Stimulated activated memory B cell treated with anti-CD40 and anti-IgM and Interleukin-4, amounts not matched to agents 10 μg/mL and 1 μg/mL and 100 μg/mL, for 72 hours (primary cell): ENCODE results near the gene KLRK1.
"Not testable (repeated sequence)": the region's sequence is repeated elsewhere in the genome, so short reads cannot be mapped to it uniquely, and the experiment has no call there.

ENCODE experiments used
- ATAC-seq: fragments of 150-1000 bp; cut with Tn5 transposase; 2 replicates; pipeline ENCODE4 v1.10.0; 2021
- H3K27ac Mint-ChIP-seq: one replicate; pipeline ENCODE4 v1.8.0; 2022; ENCODE audit warnings: mild to moderate bottlenecking, mixed read lengths
- H3K27me3 Mint-ChIP-seq: one replicate; pipeline ENCODE4 v1.8.0; 2022; ENCODE audit warnings: mixed read lengths
- H3K36me3 Mint-ChIP-seq: one replicate; pipeline ENCODE4 v1.8.0; 2022; ENCODE audit warnings: mixed read lengths
- H3K4me1 Mint-ChIP-seq: one replicate; pipeline ENCODE4 v1.8.0; 2022; ENCODE audit warnings: mixed read lengths
- H3K4me3 Mint-ChIP-seq: one replicate; pipeline ENCODE4 v1.8.0; 2022; ENCODE audit warnings: mild to moderate bottlenecking, moderate library complexity, mixed read lengths
- H3K9me3 Mint-ChIP-seq: one replicate; pipeline ENCODE4 v1.8.0; 2022; ENCODE audit warnings: mixed read lengths

KLRK1 gene

GRCh38 chr12:10389904-10390303 lies at the start of gene KLRK1:
Gene KLRK1, minus strand, starts transcription at chr12:10390041. Its CDS starts 1,231 bp downstream, at chr12:10388810.
- no peaks in the 10 kb centered on the region for H3K36me3 Mint-ChIP-seq
- peak within 1 kb of the TSS; percentile 77 for H3K27ac Mint-ChIP-seq
- peaks cover 20% of the 10 kb centered on the region for H3K4me1 Mint-ChIP-seq
- H3K9me3 Mint-ChIP-seq: no peaks in the 10 kb centered on the region
- H3K4me3 Mint-ChIP-seq: peak within 1 kb of the TSS; percentile 68
- no peaks in the 10 kb centered on the region for H3K27me3 Mint-ChIP-seq
- no peak for ATAC-seq

- not testable (repeated sequence) for H3K27me3 Mint-ChIP-seq, H3K27ac Mint-ChIP-seq, H3K9me3 Mint-ChIP-seq, H3K4me1 Mint-ChIP-seq, H3K4me3 Mint-ChIP-seq, H3K36me3 Mint-ChIP-seq, ATAC-seq
These were observed 47.8 kb upstream of the KLRK1 start for GRCh38 chr12:10437601-10438000.

GRCh38 chr12:10435816-10436215 lies 46.0 kb upstream of the KLRK1 start, which contains the start of gene KLRC2:
Gene KLRC2, minus strand, starts transcription at chr12:10436010. Its CDS starts 24 bp downstream, at chr12:10435986.
- H3K36me3 Mint-ChIP-seq, H3K4me3 Mint-ChIP-seq, H3K27me3 Mint-ChIP-seq, H3K27ac Mint-ChIP-seq, ATAC-seq, H3K9me3 Mint-ChIP-seq, H3K4me1 Mint-ChIP-seq: not testable (repeated sequence)

GRCh38 chr12:10430623-10431022 lies 40.8 kb upstream of the KLRK1 start:
- not testable (repeated sequence) for H3K36me3 Mint-ChIP-seq, H3K4me3 Mint-ChIP-seq, H3K9me3 Mint-ChIP-seq, H3K27ac Mint-ChIP-seq, H3K4me1 Mint-ChIP-seq, ATAC-seq, H3K27me3 Mint-ChIP-seq

- not testable (repeated sequence) for H3K4me3 Mint-ChIP-seq, H3K27ac Mint-ChIP-seq, H3K27me3 Mint-ChIP-seq
These were observed 36.1 kb upstream of the KLRK1 start for GRCh38 chr12:10425938-10426337.

GRCh38 chr12:10424260-10424899 lies 34.5 kb upstream of the KLRK1 start:
- not testable (repeated sequence) for ATAC-seq, H3K9me3 Mint-ChIP-seq, H3K4me3 Mint-ChIP-seq

More at GRCh38 chr12:10425938-10426337, 36.1 kb upstream of the KLRK1 start:
- not testable (repeated sequence) for ATAC-seq, H3K4me1 Mint-ChIP-seq, H3K9me3 Mint-ChIP-seq, H3K36me3 Mint-ChIP-seq

GRCh38 chr12:10422159-10422558 lies 32.3 kb upstream of the KLRK1 start:
- not testable (repeated sequence) for H3K27me3 Mint-ChIP-seq, H3K36me3 Mint-ChIP-seq, H3K4me3 Mint-ChIP-seq, H3K4me1 Mint-ChIP-seq, ATAC-seq, H3K9me3 Mint-ChIP-seq, H3K27ac Mint-ChIP-seq

More at GRCh38 chr12:10424260-10424899, 34.5 kb upstream of the KLRK1 start:
- H3K36me3 Mint-ChIP-seq, H3K27me3 Mint-ChIP-seq, H3K4me1 Mint-ChIP-seq, H3K27ac Mint-ChIP-seq: not testable (repeated sequence)

GRCh38 chr12:10420334-10420733 lies 30.5 kb upstream of the KLRK1 start, which contains the start of gene KLRC3:
Gene KLRC3, minus strand, starts transcription at chr12:10420595. Its CDS starts 45 bp downstream, at chr12:10420550.
- H3K4me1 Mint-ChIP-seq, ATAC-seq, H3K9me3 Mint-ChIP-seq, H3K27me3 Mint-ChIP-seq, H3K4me3 Mint-ChIP-seq, H3K36me3 Mint-ChIP-seq, H3K27ac Mint-ChIP-seq: not testable (repeated sequence)

GRCh38 chr12:10409392-10409791 lies 19.6 kb upstream of the KLRK1 start, which contains the start of gene KLRC4:
Gene KLRC4, minus strand, starts transcription at chr12:10409757. Its CDS starts 182 bp downstream, at chr12:10409575.
- H3K9me3 Mint-ChIP-seq: no peaks in the 10 kb centered on the region
- no peak for ATAC-seq
- H3K27me3 Mint-ChIP-seq: no peaks in the 10 kb centered on the region
- H3K4me3 Mint-ChIP-seq: no peak within 1 kb of the TSS
- no peaks in the 10 kb centered on the region for H3K36me3 Mint-ChIP-seq
- H3K27ac Mint-ChIP-seq: no peak within 1 kb of the TSS
- H3K4me1 Mint-ChIP-seq: peaks cover 12% of the 10 kb centered on the region

- Mint-ChIP-seq H3K4me3 (no peak overlapping the region), H3K4me1 (peaks cover 12% of the 10 kb centered on the region), H3K36me3 (no peaks in the 10 kb centered on the region), H3K9me3 (no peaks in the 10 kb centered on the region), H3K27me3 (no peaks in the 10 kb centered on the region), H3K27ac (no peak overlapping the region)
- ATAC-seq: no peak
These were observed 19.0 kb upstream of the KLRK1 start for GRCh38 chr12:10408842-10409241.

GRCh38 chr12:10406725-10407124 lies 16.9 kb upstream of the KLRK1 start:
- H3K9me3 Mint-ChIP-seq: no peaks in the 10 kb centered on the region
- H3K4me3 Mint-ChIP-seq: no peak overlapping the region
- ATAC-seq: peak; percentile 41
- H3K36me3 Mint-ChIP-seq: no peaks in the 10 kb centered on the region
- H3K4me1 Mint-ChIP-seq: peaks cover 12% of the 10 kb centered on the region
- no peaks in the 10 kb centered on the region for H3K27me3 Mint-ChIP-seq
- no peak overlapping the region for H3K27ac Mint-ChIP-seq

GRCh38 chr12:10405294-10405693 lies 15.5 kb upstream of the KLRK1 start:
- Mint-ChIP-seq H3K27me3 (no peaks in the 10 kb centered on the region), H3K4me3 (no peak overlapping the region), H3K9me3 (no peaks in the 10 kb centered on the region), H3K36me3 (no peaks in the 10 kb centered on the region), H3K4me1 (peaks cover 12% of the 10 kb centered on the region), H3K27ac (no peak overlapping the region)
- no peak for ATAC-seq

- H3K27ac Mint-ChIP-seq: no peak overlapping the region
- peaks cover 12% of the 10 kb centered on the region for H3K4me1 Mint-ChIP-seq
- no peaks in the 10 kb centered on the region for H3K27me3 Mint-ChIP-seq
- no peaks in the 10 kb centered on the region for H3K9me3 Mint-ChIP-seq
- no peak for ATAC-seq
- H3K36me3 Mint-ChIP-seq: no peaks in the 10 kb centered on the region
- H3K4me3 Mint-ChIP-seq: no peak overlapping the region
These were observed 15.0 kb upstream of the KLRK1 start for GRCh38 chr12:10404798-10405197.

- ATAC-seq: no peak
- Mint-ChIP-seq H3K4me1 (peaks cover 1% of the 10 kb centered on the region), H3K36me3 (no peaks in the 10 kb centered on the region), H3K4me3 (no peak overlapping the region), H3K27ac (no peak overlapping the region), H3K27me3 (no peaks in the 10 kb centered on the region), H3K9me3 (no peaks in the 10 kb centered on the region)
These were observed 11.0 kb upstream of the KLRK1 start for GRCh38 chr12:10400829-10401228.

GRCh38 chr12:10398168-10398567 lies 8.3 kb upstream of the KLRK1 start:
- no peaks in the 10 kb centered on the region for H3K9me3 Mint-ChIP-seq
- no peak overlapping the region for H3K4me3 Mint-ChIP-seq
- H3K4me1 Mint-ChIP-seq: peaks cover 19% of the 10 kb centered on the region
- ATAC-seq: no peak
- H3K27ac Mint-ChIP-seq: no peak overlapping the region
- no peaks in the 10 kb centered on the region for H3K27me3 Mint-ChIP-seq
- no peaks in the 10 kb centered on the region for H3K36me3 Mint-ChIP-seq

- Mint-ChIP-seq H3K36me3 (no peaks in the 10 kb centered on the region), H3K27ac (no peak overlapping the region), H3K9me3 (no peaks in the 10 kb centered on the region)
These were observed 7.5 kb upstream of the KLRK1 start for GRCh38 chr12:10397296-10397695.

More at GRCh38 chr12:10397296-10397695, 7.5 kb upstream of the KLRK1 start:
- ATAC-seq: no peak
- Mint-ChIP-seq H3K4me3 (no peak overlapping the region), H3K27me3 (no peaks in the 10 kb centered on the region), H3K4me1 (peaks cover 23% of the 10 kb centered on the region)
